OCI-LY7 (cell line): ENCODE measurements around the gene AAK1.

ENCODE experiments used
- CTCF ChIP-seq: fragments of 200-600 bp; sonication (generic); conservative IDR thresholded peaks from 2 replicates; pipeline ENCODE4 v1.5.1; 2014; ENCODE audit warnings: mild to moderate bottlenecking, antibody characterized with exemption, low read length, moderate library complexity, mixed read lengths
- EZH2phosphoT487 ChIP-seq: fragments of 200-600 bp; sonication (generic); IDR thresholded peaks from 2 replicates; pipeline ENCODE4 v1.6.1; 2018; ENCODE audit warnings: low read depth, borderline replicate concordance, mild to moderate bottlenecking, mixed run types, antibody characterized with exemption, low read length, moderate library complexity, mixed read lengths

DNA sequence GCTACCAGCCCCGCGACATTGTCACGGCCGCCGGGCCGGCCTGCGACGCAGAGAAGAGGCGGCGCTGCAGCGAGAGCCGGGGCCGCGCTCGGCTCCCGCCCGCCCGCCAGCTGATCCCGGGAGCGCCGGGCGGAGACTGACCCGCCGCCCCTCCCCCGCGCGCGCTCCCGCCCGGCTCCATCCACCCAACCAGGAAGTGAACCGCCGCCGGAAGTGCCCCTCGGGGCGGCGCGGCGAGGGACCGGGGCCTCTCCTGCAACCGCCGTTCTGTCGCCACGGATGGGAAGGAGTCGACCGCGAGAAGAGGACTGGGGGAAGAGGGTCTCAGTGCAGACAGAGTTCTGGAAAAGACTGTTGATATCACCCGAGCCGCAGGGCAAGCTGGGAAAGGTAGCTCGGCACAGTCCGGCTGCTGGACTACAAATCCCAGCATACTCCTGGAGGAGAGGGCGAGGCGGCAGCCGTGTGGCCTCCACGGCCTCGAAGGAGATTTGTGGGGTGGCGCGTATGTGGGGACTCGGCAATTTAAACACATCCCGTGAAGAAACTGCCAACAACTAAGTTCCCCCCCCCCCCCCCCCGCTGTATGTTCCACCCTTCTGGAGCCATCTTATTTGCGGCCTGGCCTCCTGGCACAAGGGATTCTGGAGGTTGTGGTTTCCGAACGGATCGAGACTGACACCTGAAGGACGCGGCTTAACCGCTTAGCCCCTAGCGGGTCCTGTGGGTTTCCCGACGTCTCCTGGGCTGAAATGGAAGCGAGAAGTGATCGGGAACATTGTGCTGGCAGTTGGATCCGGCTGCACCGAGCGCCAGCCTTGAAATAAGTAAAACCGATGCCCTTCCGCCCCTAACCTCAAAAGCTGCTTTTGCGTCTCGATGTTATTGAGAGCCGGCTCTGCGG lies at the start of gene AAK1:
- no peak; the same call in 1 of the 2 replicates for TF ChIP-seq CTCF
- TF ChIP-seq EZH2phosphoT487, result no peak
